CD14-positive monocyte (primary cell): ENCODE results near the gene SPTSSA. TPM values are rescaled to one million over a fixed set of nuclear protein-coding genes. Genes with fewer than 3 reads are reported as not detected.
A peak's percentile ranks its signal among the peaks of the same experiment; 100 is the strongest.
"Not testable (repeated sequence)": the region's sequence is repeated elsewhere in the genome, so short reads cannot be mapped to it uniquely, and the experiment has no call there.

Experiments used
- DNase-seq, 3 donors: peaks; one replicate each; pipeline ENCODE4 v3.0.0-alpha.2; 2011 to 2022
- H2AFZ ChIP-seq: 2 replicates; pipeline ENCODE4 v1.6.0; 2012; ENCODE audit warnings: mild to moderate bottlenecking, low read depth, low read length, inconsistent platforms; ENCODE audit not compliant: insufficient read depth, poor library complexity, severe bottlenecking
- H3K27ac ChIP-seq, 2 donors: 1 replicate in 1 of 2; 2 replicates in 1 of 2; pipeline ENCODE4 v1.5.1; 2012 to 2013; ENCODE audit warnings: low read length in 2 of 2, control low read depth in 1 of 2, inconsistent platforms in 1 of 2, low read depth in 1 of 2, mild to moderate bottlenecking in 1 of 2
- H3K27me3 ChIP-seq, 2 donors: one replicate each; pipeline versions ENCODE4 v1.6.0 to v1.6.1; 2011 to 2013; ENCODE audit warnings: low read length in 2 of 2; ENCODE audit not compliant: control insufficient read depth in 2 of 2, insufficient read depth in 2 of 2
- H3K36me3 ChIP-seq, 2 donors: replicated peaks in 1 of 2; 1 replicate in 1 of 2; 2 replicates in 1 of 2; pipeline versions ENCODE4 v1.5.1 to v1.6.1; 2012 to 2013; ENCODE audit warnings: low read length in 2 of 2, control low read depth in 1 of 2, inconsistent platforms in 1 of 2, mild to moderate bottlenecking in 1 of 2; ENCODE audit not compliant: insufficient read depth in 2 of 2, control insufficient read depth in 1 of 2
- H3K4me1 ChIP-seq, 2 donors: 1 replicate in 1 of 2; 2 replicates in 1 of 2; pipeline versions ENCODE4 v1.5.1 to v1.6.1; 2012 to 2013; ENCODE audit warnings: low read length in 2 of 2, control low read depth in 1 of 2, inconsistent platforms in 1 of 2, mild to moderate bottlenecking in 1 of 2, moderate library complexity in 1 of 2; ENCODE audit not compliant: insufficient read depth in 2 of 2, control insufficient read depth in 1 of 2
- H3K4me2 ChIP-seq: replicated peaks from 2 replicates; pipeline ENCODE3; 2012; ENCODE audit warnings: low read length, moderate library complexity, mild to moderate bottlenecking; ENCODE audit not compliant: poor library complexity, severe bottlenecking; ENCODE audit errors: extremely low read depth
- H3K4me3 ChIP-seq, 3 experiments: fragments of 200-600 bp in 1 of 3; sonication (generic) in 1 of 3; replicated peaks in 1 of 3; 1 replicate in 2 of 3; 2 replicates in 1 of 3; pipeline ENCODE4 v1.5.1; 2011 to 2013; ENCODE audit warnings: low read length in 3 of 3, mild to moderate bottlenecking in 3 of 3, control low read depth in 2 of 3, low read depth in 2 of 3, inconsistent platforms in 1 of 3, moderate library complexity in 1 of 3
- H3K79me2 ChIP-seq: 2 replicates; pipeline ENCODE4 v1.6.0; 2012; ENCODE audit warnings: mild to moderate bottlenecking, control low read depth, inconsistent platforms, low read length, moderate library complexity; ENCODE audit not compliant: insufficient read depth
- H3K9ac ChIP-seq: 2 replicates; pipeline ENCODE4 v1.6.0; 2017; ENCODE audit warnings: low read length, mild to moderate bottlenecking; ENCODE audit not compliant: insufficient read depth, poor library complexity, severe bottlenecking
- H3K9me3 ChIP-seq, 2 donors: replicated peaks in 1 of 2; 1 replicate in 1 of 2; 2 replicates in 1 of 2; pipeline versions ENCODE4 v1.5.1 to v1.6.1; 2012 to 2013; ENCODE audit warnings: low read length in 2 of 2, control low read depth in 1 of 2; ENCODE audit not compliant: control insufficient read depth in 1 of 2, insufficient read depth in 1 of 2
- H4K20me1 ChIP-seq: 2 replicates; pipeline ENCODE4 v1.6.0; 2012; ENCODE audit warnings: mild to moderate bottlenecking, low read length, control low read depth, moderate library complexity; ENCODE audit not compliant: insufficient read depth
- H3K27ac Mint-ChIP-seq, 7 donors: one replicate each; pipeline ENCODE4 v1.8.0; 2020; ENCODE audit warnings: mild to moderate bottlenecking in 7 of 7, mixed read lengths in 7 of 7, moderate library complexity in 6 of 7, inconsistent platforms in 2 of 7
- H3K27me3 Mint-ChIP-seq, 3 donors: one replicate each; pipeline ENCODE4 v1.8.0; 2021 to 2022; ENCODE audit warnings: low read depth in 3 of 3, mild to moderate bottlenecking in 3 of 3, mixed read lengths in 3 of 3, moderate library complexity in 3 of 3, inconsistent platforms in 1 of 3
- H3K36me3 Mint-ChIP-seq, 2 donors: one replicate each; pipeline ENCODE4 v1.8.0; 2020; ENCODE audit warnings: mixed read lengths in 2 of 2, inconsistent platforms in 1 of 2, mild to moderate bottlenecking in 1 of 2
- H3K4me1 Mint-ChIP-seq: one replicate; pipeline ENCODE4 v1.8.0; 2020; ENCODE audit warnings: mild to moderate bottlenecking, mixed read lengths
- H3K4me3 Mint-ChIP-seq, 2 donors: one replicate each; pipeline ENCODE4 v1.8.0; 2020; ENCODE audit warnings: mild to moderate bottlenecking in 2 of 2, mixed read lengths in 2 of 2, moderate library complexity in 1 of 2
- H3K9me3 Mint-ChIP-seq, 7 donors: one replicate each; pipeline ENCODE4 v1.8.0; 2020 to 2022; ENCODE audit warnings: mixed read lengths in 7 of 7, mild to moderate bottlenecking in 6 of 7, moderate library complexity in 6 of 7, inconsistent platforms in 2 of 7
- WGBS: methylation state at CpG from one replicate; pipeline ENCODE4 v1.1.5; 2013; ENCODE audit warnings: missing lambda C conversion rate; ENCODE audit not compliant: insufficient coverage; 5-methylcytosine and 5-hydroxymethylcytosine counted together
- intact Hi-C, 2 donors: fragments of 100-400 bp; cut with micrococcal nuclease; formaldehyde crosslinking; loops; one replicate each; pipeline versions ENCODE4 v1.15.0 to v1.15.1; 2023
- polyA plus RNA-seq, 3 donors: library from polyadenylated mRNA; depleted of rRNA in 1 of 3; unstranded in 2 of 3; stranded (reverse) in 1 of 3; fragments of 300-500 nt in 2 of 3; fragments of >200 nt in 1 of 3; fragmentation: Illumina TruSeq in 2 of 3; gene quantifications; 1 replicate in 2 of 3; 2 replicates in 1 of 3; pipeline ENCODE4 v1.2.3, GENCODE V29; 2012 to 2021
- TF ChIP-seq, protein P1 (sequence below): fragments of 200-600 bp; IDR thresholded peaks from one replicate; pipeline ENCODE4 v1.8.0; 2022; ENCODE audit warnings: antibody characterized with exemption, mild to moderate bottlenecking

Gene SPTSSA
- polyA plus RNA-seq, 3 donors: 14.2 to 85.7 (median 70.6) TPM

DNA sequence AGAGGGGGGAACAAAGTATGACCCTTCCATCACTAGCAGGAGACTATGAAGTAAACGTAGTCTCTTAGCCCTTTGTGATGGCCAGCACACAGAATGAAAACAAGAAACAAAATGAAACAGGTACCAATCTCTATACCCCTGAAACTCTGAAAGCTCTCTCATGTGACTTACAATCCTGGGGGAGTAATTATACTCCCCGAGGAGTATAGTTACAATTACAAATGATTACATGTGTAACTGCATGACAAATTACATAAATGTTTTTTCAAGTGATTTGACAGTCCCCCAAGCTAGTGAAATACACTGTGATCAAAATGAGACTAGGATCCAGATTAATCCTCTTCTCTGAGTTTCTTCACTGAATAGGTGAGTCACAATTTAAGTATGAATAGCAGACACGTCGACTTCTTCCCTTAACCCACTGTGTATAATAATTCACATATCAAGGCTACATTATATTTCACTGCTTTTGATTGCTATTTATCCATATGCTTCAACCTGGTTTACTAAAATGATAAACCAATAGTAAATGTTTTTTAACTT lies 74.0 kb downstream of the SPTSSA start:
- intact Hi-C loops: no loop called here
- Histone ChIP-seq H3K4me1 (no peaks in the 10 kb centered on the region), H3K9me3 (peaks cover 8 to 15% of the 10 kb centered on the region in 2 donors), H3K79me2 (no peaks in the 10 kb centered on the region), H3K9ac (no peak overlapping the region), H2AFZ (peak overlapping the region; percentile 6), H3K4me2 (no peak overlapping the region), H3K36me3 (no peaks in the 10 kb centered on the region), H3K27ac (no peak overlapping the region), H4K20me1 (no peaks in the 10 kb centered on the region), H3K27me3 (no peaks in the 10 kb centered on the region), H3K4me3 (no peak overlapping the region)
- Mint-ChIP-seq H3K27me3 (peaks cover 0 to 5% (median 2%) of the 10 kb centered on the region in 3 donors), H3K4me1 (no peaks in the 10 kb centered on the region), H3K4me3 (no peak overlapping the region), H3K9me3 (peaks cover 2 to 26% (median 21%) of the 10 kb centered on the region in 7 donors), H3K36me3 (no peaks in the 10 kb centered on the region), H3K27ac (no peak overlapping the region)
- no CpG with 5 or more reads among the region's 4 CpGs for WGBS
- DNase-seq: no peak
- TF ChIP-seq, protein P1, sequence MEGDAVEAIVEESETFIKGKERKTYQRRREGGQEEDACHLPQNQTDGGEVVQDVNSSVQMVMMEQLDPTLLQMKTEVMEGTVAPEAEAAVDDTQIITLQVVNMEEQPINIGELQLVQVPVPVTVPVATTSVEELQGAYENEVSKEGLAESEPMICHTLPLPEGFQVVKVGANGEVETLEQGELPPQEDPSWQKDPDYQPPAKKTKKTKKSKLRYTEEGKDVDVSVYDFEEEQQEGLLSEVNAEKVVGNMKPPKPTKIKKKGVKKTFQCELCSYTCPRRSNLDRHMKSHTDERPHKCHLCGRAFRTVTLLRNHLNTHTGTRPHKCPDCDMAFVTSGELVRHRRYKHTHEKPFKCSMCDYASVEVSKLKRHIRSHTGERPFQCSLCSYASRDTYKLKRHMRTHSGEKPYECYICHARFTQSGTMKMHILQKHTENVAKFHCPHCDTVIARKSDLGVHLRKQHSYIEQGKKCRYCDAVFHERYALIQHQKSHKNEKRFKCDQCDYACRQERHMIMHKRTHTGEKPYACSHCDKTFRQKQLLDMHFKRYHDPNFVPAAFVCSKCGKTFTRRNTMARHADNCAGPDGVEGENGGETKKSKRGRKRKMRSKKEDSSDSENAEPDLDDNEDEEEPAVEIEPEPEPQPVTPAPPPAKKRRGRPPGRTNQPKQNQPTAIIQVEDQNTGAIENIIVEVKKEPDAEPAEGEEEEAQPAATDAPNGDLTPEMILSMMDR: no peak

GRCh38 chr14:34386865-34387485 lies 75.1 kb downstream of the SPTSSA start:
- H3K4me1 Mint-ChIP-seq: no peaks in the 10 kb centered on the region
- H3K79me2 ChIP-seq: no peaks in the 10 kb centered on the region
- TF ChIP-seq, protein P1: no peak
- no peaks in the 10 kb centered on the region for H3K27me3 ChIP-seq
- no peaks in the 10 kb centered on the region for H4K20me1 ChIP-seq
- no peak overlapping the region for H3K4me3 Mint-ChIP-seq
- H3K27ac ChIP-seq: no peak overlapping the region
- no peaks in the 10 kb centered on the region for H3K4me1 ChIP-seq
- H3K4me3 ChIP-seq: no peak overlapping the region
- no peak overlapping the region for H3K4me2 ChIP-seq
- H3K36me3 ChIP-seq: no peaks in the 10 kb centered on the region
- WGBS: 89% methylated on average over 2 of the region's 5 CpGs
- no peak for DNase-seq
- H3K9me3 Mint-ChIP-seq: peaks cover 2 to 23% (median 15%) of the 10 kb centered on the region in 7 donors
- H3K36me3 Mint-ChIP-seq: no peaks in the 10 kb centered on the region
- no peak overlapping the region for H3K9ac ChIP-seq
- intact Hi-C loops: no loop called here
- no peak overlapping the region for H3K27ac Mint-ChIP-seq
- H3K9me3 ChIP-seq: peaks cover 8 to 12% of the 10 kb centered on the region in 2 donors
- H2AFZ ChIP-seq: no peak overlapping the region
- peaks cover 0 to 2% (median 2%) of the 10 kb centered on the region in 3 donors for H3K27me3 Mint-ChIP-seq

DNA sequence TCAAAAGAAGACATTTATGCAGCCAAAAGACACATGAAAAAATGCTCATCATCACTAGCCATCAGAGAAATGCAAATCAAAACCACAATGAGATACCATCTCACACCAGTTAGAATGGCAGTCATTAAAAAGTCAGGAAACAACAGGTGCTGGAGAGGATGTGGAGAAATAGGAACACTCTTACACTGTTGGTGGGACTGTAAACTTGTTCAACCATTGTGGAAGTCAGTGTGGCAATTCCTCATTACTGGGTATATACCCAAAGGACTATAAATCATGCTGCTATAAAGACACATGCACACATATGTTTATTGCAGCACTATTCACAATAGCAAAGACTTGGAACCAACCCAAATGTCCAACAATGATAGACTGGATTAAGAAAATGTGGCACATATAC lies 76.2 kb downstream of the SPTSSA start:
- intact Hi-C loops, H3K36me3 Mint-ChIP-seq: not testable (repeated sequence)

More for the DNA sequence above, 76.2 kb downstream of the SPTSSA start:
- not testable (repeated sequence) for H3K4me1 Mint-ChIP-seq, H4K20me1 ChIP-seq, H3K9me3 ChIP-seq, H3K4me1 ChIP-seq, H3K27ac Mint-ChIP-seq, H3K4me3 Mint-ChIP-seq, H3K27ac ChIP-seq, H3K36me3 ChIP-seq, H3K4me2 ChIP-seq, DNase-seq, H3K27me3 ChIP-seq, H3K9ac ChIP-seq, H3K79me2 ChIP-seq, H2AFZ ChIP-seq, H3K4me3 ChIP-seq, H3K27me3 Mint-ChIP-seq
- H3K9me3 Mint-ChIP-seq: peaks cover 2 to 18% (median 7%) of the 10 kb centered on the region in 7 donors
